HEK293 (cell line): ENCODE results near the gene CCDC85B.
A peak's percentile ranks its signal among the peaks of the same experiment; 100 is the strongest.

Experiments
- CTCF ChIA-PET: fragments of 350-600 bp; formaldehyde crosslinking; extraction: SDS; loops from one replicate; lab custom pipeline; 2021; ENCODE audit warnings: antibody characterized with exemption; lab: Yijun Ruan, JAX
- POLR2A ChIA-PET: fragments of 300-600 bp; formaldehyde crosslinking; extraction: SDS; loops from one replicate; lab custom pipeline; 2020; ENCODE audit warnings: antibody characterized with exemption, inconsistent platforms; lab: Yijun Ruan, JAX
- H3K27ac ChIP-seq: fragments of 200-500 bp; sonication (Bioruptor generic); 2 replicates; pipeline ENCODE4 v1.5.1; 2014; ENCODE audit warnings: low read depth, low read length, control low read depth, inconsistent platforms; ENCODE audit errors: extremely low read depth
- H3K36me3 ChIP-seq, 2 experiments: fragments of 200-500 bp in 1 of 2; sonication (Bioruptor generic) in 1 of 2; 1 replicate in 1 of 2; 2 replicates in 1 of 2; pipeline ENCODE4 v1.5.1; 2014 to 2017; ENCODE audit warnings: inconsistent platforms in 2 of 2, low read length in 2 of 2; ENCODE audit not compliant: control insufficient read depth in 2 of 2, insufficient read depth in 1 of 2
- H3K4me1 ChIP-seq: fragments of 200-500 bp; sonication (Bioruptor generic); 2 replicates; pipeline ENCODE4 v1.5.1; 2014; ENCODE audit warnings: mild to moderate bottlenecking, low read length, inconsistent platforms; ENCODE audit not compliant: control insufficient read depth, insufficient read depth
- H3K4me3 ChIP-seq: 2 replicates; pipeline ENCODE4 v1.5.1; 2011; ENCODE audit warnings: low read depth, mild to moderate bottlenecking, control low read depth, low read length, moderate library complexity
- H3K9me3 ChIP-seq: fragments of 200-500 bp; sonication (Bioruptor generic); 2 replicates; pipeline ENCODE4 v1.5.1; 2014; ENCODE audit warnings: low read depth, low read length, inconsistent platforms; ENCODE audit not compliant: control insufficient read depth, insufficient read depth
- CTCF ChIP-seq: fragments of 450-650 bp; formaldehyde crosslinking; IDR thresholded peaks from 2 replicates; pipeline ENCODE4 v1.5.1; 2016; ENCODE audit warnings: missing biosample characterization, missing genetic modification characterization
- EGR2 ChIP-seq: fragments of 450-650 bp; formaldehyde crosslinking; IDR thresholded peaks from 2 replicates; pipeline ENCODE4 v1.5.1; 2016; ENCODE audit warnings: low read depth, missing biosample characterization, missing genetic modification characterization
- GLIS2 ChIP-seq: fragments of 450-650 bp; formaldehyde crosslinking; IDR thresholded peaks from 2 replicates; pipeline ENCODE4 v1.5.1; 2016; ENCODE audit warnings: missing biosample characterization, missing genetic modification characterization
- KLF10 ChIP-seq: fragments of 450-650 bp; IDR thresholded peaks from 2 replicates; pipeline ENCODE4 v1.5.1; 2018; ENCODE audit warnings: missing biosample characterization, mild to moderate bottlenecking, missing genetic modification characterization
- KLF17 ChIP-seq: fragments of 450-650 bp; formaldehyde crosslinking; IDR thresholded peaks from 2 replicates; pipeline ENCODE4 v1.5.1; 2016; ENCODE audit warnings: missing biosample characterization, missing genetic modification characterization
- KLF9 ChIP-seq: fragments of 450-650 bp; formaldehyde crosslinking; IDR thresholded peaks from 2 replicates; pipeline ENCODE4 v1.5.1; 2016; ENCODE audit warnings: missing biosample characterization, missing genetic modification characterization, low read depth
- SP3 ChIP-seq: fragments of 450-650 bp; formaldehyde crosslinking; IDR thresholded peaks from 2 replicates; pipeline ENCODE4 v1.5.1; 2016; ENCODE audit warnings: missing biosample characterization, missing genetic modification characterization
- ZBTB21 ChIP-seq: fragments of 450-650 bp; formaldehyde crosslinking; IDR thresholded peaks from 2 replicates; pipeline ENCODE4 v1.5.1; 2017; ENCODE audit warnings: missing biosample characterization, missing genetic modification characterization
- ZBTB48 ChIP-seq: fragments of 450-650 bp; formaldehyde crosslinking; IDR thresholded peaks from 2 replicates; pipeline ENCODE4 v1.5.1; 2016; ENCODE audit warnings: missing biosample characterization, missing genetic modification characterization
- ZBTB6 ChIP-seq: fragments of 450-650 bp; formaldehyde crosslinking; IDR thresholded peaks from 2 replicates; pipeline ENCODE4 v1.5.1; 2017; ENCODE audit warnings: missing biosample characterization, missing genetic modification characterization
- ZBTB7A ChIP-seq: fragments of 450-650 bp; formaldehyde crosslinking; IDR thresholded peaks from 2 replicates; pipeline ENCODE4 v1.5.1; 2016; ENCODE audit warnings: low read depth, missing biosample characterization, missing genetic modification characterization
- ZBTB8A ChIP-seq: fragments of 450-650 bp; formaldehyde crosslinking; IDR thresholded peaks from 2 replicates; pipeline ENCODE4 v1.5.1; 2016; ENCODE audit warnings: missing biosample characterization, missing genetic modification characterization
- ZFHX2 ChIP-seq: fragments of 450-650 bp; formaldehyde crosslinking; conservative IDR thresholded peaks from 2 replicates; pipeline ENCODE4 v1.5.1; 2016; ENCODE audit warnings: missing biosample characterization, missing genetic modification characterization
- ZFP41 ChIP-seq: fragments of 450-650 bp; formaldehyde crosslinking; IDR thresholded peaks from 2 replicates; pipeline ENCODE4 v1.5.1; 2016; ENCODE audit warnings: missing biosample characterization, missing genetic modification characterization, borderline replicate concordance
- ZNF335 ChIP-seq: fragments of 450-650 bp; formaldehyde crosslinking; conservative IDR thresholded peaks from 2 replicates; pipeline ENCODE4 v1.5.1; 2016; ENCODE audit warnings: missing biosample characterization, missing genetic modification characterization
- ZNF341 ChIP-seq: fragments of 450-650 bp; formaldehyde crosslinking; IDR thresholded peaks from 2 replicates; pipeline ENCODE4; 2016; ENCODE audit warnings: low read depth, missing biosample characterization, missing genetic modification characterization
- ZNF561 ChIP-seq: fragments of 450-650 bp; IDR thresholded peaks from 2 replicates; pipeline ENCODE4 v1.5.1; 2018; ENCODE audit warnings: missing biosample characterization, missing genetic modification characterization, borderline replicate concordance
- ZNF610 ChIP-seq: fragments of 450-650 bp; formaldehyde crosslinking; IDR thresholded peaks from 2 replicates; pipeline ENCODE4 v1.5.1; 2016; ENCODE audit warnings: missing biosample characterization, missing genetic modification characterization, borderline replicate concordance
- ZNF629 ChIP-seq: fragments of 450-650 bp; formaldehyde crosslinking; IDR thresholded peaks from 2 replicates; pipeline ENCODE4 v1.5.1; 2017; ENCODE audit warnings: missing biosample characterization, missing genetic modification characterization
- ZNF654 ChIP-seq: fragments of 450-650 bp; formaldehyde crosslinking; IDR thresholded peaks from 2 replicates; pipeline ENCODE4 v1.5.1; 2016; ENCODE audit warnings: low read depth, missing biosample characterization, missing genetic modification characterization
- ZNF76 ChIP-seq: fragments of 450-650 bp; formaldehyde crosslinking; IDR thresholded peaks from 2 replicates; pipeline ENCODE4; 2016; ENCODE audit warnings: low read depth, missing biosample characterization, missing genetic modification characterization, borderline replicate concordance
- ZSCAN30 ChIP-seq: fragments of 450-650 bp; IDR thresholded peaks from 2 replicates; pipeline ENCODE4 v1.5.1; 2018; ENCODE audit warnings: missing biosample characterization, mild to moderate bottlenecking, missing genetic modification characterization, moderate library complexity
- TF ChIP-seq, protein P1 (sequence below): fragments of 450-650 bp; formaldehyde crosslinking; IDR thresholded peaks from 2 replicates; pipeline ENCODE4 v1.5.1; 2016; ENCODE audit warnings: missing biosample characterization, missing genetic modification characterization

Gene CCDC85B

GRCh38 chr11:65857853-65858680 lies 32.4 kb upstream of the CCDC85B start, which contains the start of gene CFL1 (continued):
- TF ChIP-seq ZBTB7A, result no peak; the same call in 1 of the 2 replicates
- TF ChIP-seq ZNF654 (tag by site-specific recombination), result no peak
- TF ChIP-seq ZBTB48 (tag by site-specific recombination), result peak; percentile 29; the same call in 1 of the 2 replicates

DNA sequence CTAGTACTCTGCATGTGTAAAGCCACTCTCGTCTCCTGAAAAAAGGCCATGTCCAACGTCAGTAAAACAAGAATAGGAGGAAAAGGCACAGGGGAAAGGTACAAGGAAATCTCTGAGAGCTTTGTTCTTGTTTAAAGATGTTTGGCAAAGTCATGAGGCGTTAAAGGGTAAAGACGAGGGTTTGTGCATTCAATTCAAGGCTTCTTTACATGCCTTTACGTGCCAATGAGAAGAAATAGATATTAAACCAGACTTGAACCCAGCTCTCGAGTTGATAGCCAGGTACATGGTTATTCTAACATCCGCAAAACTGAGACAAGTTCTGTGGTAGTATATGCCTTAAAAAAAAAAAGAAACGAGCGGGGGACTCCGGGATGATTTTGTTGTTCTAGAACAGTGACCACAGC lies 31.8 kb upstream of the CCDC85B start:
- peaks cover 0 to 54% of the 10 kb centered on the region in 2 experiments; a peak in 1 of 3 replicates for H3K36me3 ChIP-seq
- ChIA-PET CTCF (interaction anchor here (0.6 to 6.3 kb wide), 11 partner anchors 12 to 253 kb away, joined by 3 to 118 read pairs (median 5); partner anchors contain the start of genes CCDC85B and FIBP), POLR2A (interaction anchor here (0.6 to 6.5 kb wide), 36 partner anchors 9 to 478 kb away, joined by 3 to 121 read pairs (median 4); partner anchors contain the start of genes BANF1, CCDC85B, EIF1AD and FIBP)
- H3K27ac ChIP-seq, result peak overlapping the region; percentile 92
- H3K4me3 ChIP-seq, result peak overlapping the region; percentile 40
- TF ChIP-seq ZNF335, result 0 out of 2 replicates have a peak, but pooled peaks have one; percentile 10
- TF ChIP-seq KLF17 (tag by site-specific recombination), result no peak
- TF ChIP-seq ZNF610 (tag by site-specific recombination), result no peak
- TF ChIP-seq ZSCAN30 (tag by site-specific recombination), result no peak
- H3K4me1 ChIP-seq, result peaks cover 4% of the 10 kb centered on the region; the same call in 1 of the 2 replicates
- no peaks in the 10 kb centered on the region for H3K9me3 ChIP-seq

- Histone ChIP-seq H3K4me3 (peak overlapping the region; percentile 94), H3K9me3 (no peaks in the 10 kb centered on the region), H3K27ac (peak overlapping the region; percentile 92), H3K36me3 (peaks cover 0 to 54% of the 10 kb centered on the region in 2 experiments; a peak in 1 of 3 replicates), H3K4me1 (peaks cover 4% of the 10 kb centered on the region; the same call in 1 of the 2 replicates)
- POLR2A ChIA-PET, result interaction anchor here (0.6 to 6.5 kb wide), 27 partner anchors 9 to 1009 kb away, joined by 3 to 121 read pairs (median 5); partner anchors contain the start of genes BANF1, CCDC85B, EIF1AD and FIBP
- CTCF ChIA-PET, result interaction anchor here (0.6 to 6.3 kb wide), 34 partner anchors 8 to 244 kb away, joined by 3 to 118 read pairs (median 5); partner anchors contain the start of genes CCDC85B, FIBP and KAT5
- TF ChIP-seq ZBTB6 (tag by site-specific recombination), result 0 out of 2 replicates have a peak, but pooled peaks have one; percentile 41
- peak; percentile 63 for TF ChIP-seq SP3
- TF ChIP-seq ZBTB21 (tag by site-specific recombination), result no peak
- TF ChIP-seq, protein P1, sequence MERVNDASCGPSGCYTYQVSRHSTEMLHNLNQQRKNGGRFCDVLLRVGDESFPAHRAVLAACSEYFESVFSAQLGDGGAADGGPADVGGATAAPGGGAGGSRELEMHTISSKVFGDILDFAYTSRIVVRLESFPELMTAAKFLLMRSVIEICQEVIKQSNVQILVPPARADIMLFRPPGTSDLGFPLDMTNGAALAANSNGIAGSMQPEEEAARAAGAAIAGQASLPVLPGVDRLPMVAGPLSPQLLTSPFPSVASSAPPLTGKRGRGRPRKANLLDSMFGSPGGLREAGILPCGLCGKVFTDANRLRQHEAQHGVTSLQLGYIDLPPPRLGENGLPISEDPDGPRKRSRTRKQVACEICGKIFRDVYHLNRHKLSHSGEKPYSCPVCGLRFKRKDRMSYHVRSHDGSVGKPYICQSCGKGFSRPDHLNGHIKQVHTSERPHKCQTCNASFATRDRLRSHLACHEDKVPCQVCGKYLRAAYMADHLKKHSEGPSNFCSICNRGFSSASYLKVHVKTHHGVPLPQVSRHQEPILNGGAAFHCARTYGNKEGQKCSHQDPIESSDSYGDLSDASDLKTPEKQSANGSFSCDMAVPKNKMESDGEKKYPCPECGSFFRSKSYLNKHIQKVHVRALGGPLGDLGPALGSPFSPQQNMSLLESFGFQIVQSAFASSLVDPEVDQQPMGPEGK (tag by site-specific recombination), result peak; percentile 69
- peak; percentile 66; the same call in 1 of the 2 replicates for TF ChIP-seq ZNF561 (tag by site-specific recombination)
- peak; percentile 64; the same call in 1 of the 2 replicates for TF ChIP-seq ZFHX2 (tag by site-specific recombination)
- TF ChIP-seq ZFP41 (tag by site-specific recombination), result no peak
- TF ChIP-seq ZNF629 (tag by site-specific recombination), result no peak; the same call in 1 of the 2 replicates
- peak; percentile 69; the same call in 1 of the 2 replicates for TF ChIP-seq CTCF
- TF ChIP-seq ZBTB8A (tag by site-specific recombination), result peak; percentile 93
- peak; percentile 74 for TF ChIP-seq ZNF76
- TF ChIP-seq GLIS2 (tag by site-specific recombination), result peak; percentile 67
- peak; percentile 51; the same call in 1 of the 2 replicates for TF ChIP-seq KLF10 (tag by site-specific recombination)
- 0 out of 2 replicates have a peak, but pooled peaks have one; percentile 40 for TF ChIP-seq EGR2
- peak; percentile 91 for TF ChIP-seq ZNF341 (tag by site-specific recombination)
- 0 out of 2 replicates have a peak, but pooled peaks have one; percentile 13 for TF ChIP-seq KLF9 (tag by site-specific recombination)
Measured at GRCh38 chr11:65859095-65859811, 31.2 kb upstream of the CCDC85B start.
